SU-DHL-6 (cell line): Measurements from ENCODE around the gene NRG3.

Experiments used
- EZH2phosphoT487 ChIP-seq: fragments of 200-600 bp; sonication (generic), shearing (Covaris generic); conservative IDR thresholded peaks from 2 replicates; pipeline ENCODE4 v1.6.1; 2018; ENCODE audit warnings: mild to moderate bottlenecking, antibody characterized with exemption, low read length, moderate library complexity, mixed read lengths
- TF ChIP-seq, protein P1 (sequence below): fragments of 200-600 bp; sonication (generic); IDR thresholded peaks from one replicate; pipeline ENCODE4 v1.5.1; 2017; ENCODE audit warnings: antibody characterized with exemption, mild to moderate bottlenecking, low read length, moderate library complexity; ENCODE audit not compliant: insufficient read depth, poor library complexity, severe bottlenecking

GRCh38 chr10:81847675-81848074, 27.3 kb upstream of the NRG3 start:
- TF ChIP-seq, protein P1, sequence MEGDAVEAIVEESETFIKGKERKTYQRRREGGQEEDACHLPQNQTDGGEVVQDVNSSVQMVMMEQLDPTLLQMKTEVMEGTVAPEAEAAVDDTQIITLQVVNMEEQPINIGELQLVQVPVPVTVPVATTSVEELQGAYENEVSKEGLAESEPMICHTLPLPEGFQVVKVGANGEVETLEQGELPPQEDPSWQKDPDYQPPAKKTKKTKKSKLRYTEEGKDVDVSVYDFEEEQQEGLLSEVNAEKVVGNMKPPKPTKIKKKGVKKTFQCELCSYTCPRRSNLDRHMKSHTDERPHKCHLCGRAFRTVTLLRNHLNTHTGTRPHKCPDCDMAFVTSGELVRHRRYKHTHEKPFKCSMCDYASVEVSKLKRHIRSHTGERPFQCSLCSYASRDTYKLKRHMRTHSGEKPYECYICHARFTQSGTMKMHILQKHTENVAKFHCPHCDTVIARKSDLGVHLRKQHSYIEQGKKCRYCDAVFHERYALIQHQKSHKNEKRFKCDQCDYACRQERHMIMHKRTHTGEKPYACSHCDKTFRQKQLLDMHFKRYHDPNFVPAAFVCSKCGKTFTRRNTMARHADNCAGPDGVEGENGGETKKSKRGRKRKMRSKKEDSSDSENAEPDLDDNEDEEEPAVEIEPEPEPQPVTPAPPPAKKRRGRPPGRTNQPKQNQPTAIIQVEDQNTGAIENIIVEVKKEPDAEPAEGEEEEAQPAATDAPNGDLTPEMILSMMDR = no peak
- TF ChIP-seq EZH2phosphoT487 = no peak
